HepG2 (cell line): Measurements from ENCODE around the gene GCSAM. TPM values are rescaled to one million over a fixed set of nuclear protein-coding genes. Genes with fewer than 3 reads are reported as not detected.

Experiments
- ARHGAP35 ChIP-seq: sonication (generic); formaldehyde crosslinking; IDR thresholded peaks from 2 replicates; pipeline ENCODE4 v1.9.0; 2022; ENCODE audit warnings: mild to moderate bottlenecking, inconsistent platforms, moderate library complexity, missing genetic modification reagents, borderline replicate concordance
- CEBPB ChIP-seq: IDR thresholded peaks from 2 replicates; pipeline ENCODE4 v1.6.1; 2011; ENCODE audit warnings: low read depth, low read length, improper control_type of control experiment, borderline replicate concordance
- CENPT ChIP-seq: sonication (generic); formaldehyde crosslinking; IDR thresholded peaks from 2 replicates; pipeline ENCODE4 v1.8.0; 2022; ENCODE audit warnings: low read depth, mild to moderate bottlenecking, moderate library complexity, missing genetic modification reagents
- EEA1 ChIP-seq: sonication (generic); formaldehyde crosslinking; IDR thresholded peaks from 2 replicates; pipeline ENCODE4 v1.5.1; 2020; ENCODE audit warnings: mild to moderate bottlenecking, missing genetic modification reagents, borderline replicate concordance
- ELF3 ChIP-seq: IDR thresholded peaks from 2 replicates; pipeline ENCODE4 v1.6.1; 2016; ENCODE audit warnings: missing genetic modification reagents, missing compliant biosample characterization
- KLF16 ChIP-seq, 2 experiments: sonication (generic) in 1 of 2; formaldehyde crosslinking in 1 of 2; IDR thresholded peaks; 2 replicates each; pipeline versions ENCODE4 v1.6.1 to v1.8.0; 2016 to 2023; ENCODE audit warnings: missing genetic modification reagents in 2 of 2, missing compliant biosample characterization in 1 of 2
- LCORL ChIP-seq, 2 experiments: fragments of 450-650 bp in 1 of 2; sonication (generic) in 1 of 2; formaldehyde crosslinking in 1 of 2; IDR thresholded peaks; 2 replicates each; pipeline versions ENCODE4 v1.5.0 to v1.6.1; 2017 to 2020; ENCODE audit warnings: antibody characterized with exemption in 1 of 2, missing genetic modification reagents in 1 of 2
- MBNL3 ChIP-seq: fragments of 250-450 bp; sonication (Bioruptor Pico); conservative IDR thresholded peaks from 2 replicates; pipeline ENCODE4 v1.8.0; 2022; ENCODE audit warnings: mild to moderate bottlenecking, inconsistent platforms
- PHF20 ChIP-seq: sonication (generic); formaldehyde crosslinking; IDR thresholded peaks from 2 replicates; pipeline ENCODE4 v1.5.0; 2020; ENCODE audit warnings: mild to moderate bottlenecking, missing genetic modification reagents
- PLSCR1 ChIP-seq: sonication (generic); formaldehyde crosslinking; IDR thresholded peaks from 2 replicates; pipeline ENCODE4 v1.5.0; 2020; ENCODE audit warnings: missing genetic modification reagents, mild to moderate bottlenecking, borderline replicate concordance
- SAFB2 ChIP-seq: sonication (generic); formaldehyde crosslinking; IDR thresholded peaks from 2 replicates; pipeline ENCODE4 v1.5.1; 2020; ENCODE audit warnings: missing genetic modification reagents, low read depth, mild to moderate bottlenecking, borderline replicate concordance
- SKIL ChIP-seq: sonication (generic); formaldehyde crosslinking; IDR thresholded peaks from 2 replicates; pipeline ENCODE4 v1.8.0; 2022; ENCODE audit warnings: missing genetic modification reagents, mild to moderate bottlenecking, moderate library complexity, borderline replicate concordance
- ZBTB26 ChIP-seq: IDR thresholded peaks from 2 replicates; pipeline ENCODE4 v1.6.1; 2016; ENCODE audit warnings: missing compliant biosample characterization, missing genetic modification reagents, borderline replicate concordance
- ZKSCAN8 ChIP-seq: IDR thresholded peaks from 2 replicates; pipeline ENCODE4 v1.6.1; 2016; ENCODE audit warnings: borderline replicate concordance, missing genetic modification reagents, missing compliant biosample characterization
- ZMYM4 ChIP-seq: sonication (generic); formaldehyde crosslinking; IDR thresholded peaks from 2 replicates; pipeline ENCODE4 v1.8.1; 2023; ENCODE audit warnings: mild to moderate bottlenecking, missing genetic modification reagents
- ZNF142 ChIP-seq: sonication (generic); formaldehyde crosslinking; IDR thresholded peaks from 2 replicates; pipeline ENCODE4 v1.4.0; 2020; ENCODE audit warnings: missing genetic modification reagents
- ZNF441 ChIP-seq: sonication (generic); formaldehyde crosslinking; IDR thresholded peaks from 2 replicates; pipeline ENCODE4 v1.7.0; 2021; ENCODE audit warnings: missing genetic modification reagents, borderline replicate concordance
- polyA plus RNA-seq, 8 experiments: library from polyadenylated mRNA; depleted of rRNA in 3 of 8; stranded (reverse) in 7 of 8; unstranded in 1 of 8; fragments of >200 nt; fragmentation: Illumina TruSeq in 4 of 8; extraction: Trizol in 4 of 8; gene quantifications; 2 replicates each; pipeline versions ENCODE4 v1.2.1 to v1.2.3, GENCODE V29; 2011 to 2016; ENCODE audit warnings: low read depth in 4 of 8, missing spikeins in 1 of 8, mixed read lengths in 1 of 8; ENCODE audit not compliant: insufficient read depth in 1 of 8
- total RNA-seq, 5 experiments: library from RNA; depleted of rRNA; stranded (reverse); fragments of >200 nt; fragmentation: Illumina TruSeq; extraction: Trizol; gene quantifications; 2 replicates each; pipeline ENCODE4 v1.2.3, GENCODE V29; 2016; ENCODE audit warnings: low read depth in 1 of 5

The GCSAM gene
- total and polyA plus RNA-seq, 2 of the 13 experiments (the other 11 are each of a cell fraction or from before 2014, with no cell fraction given) = not detected

- TF ChIP-seq PLSCR1 (no peak), SKIL (no peak; the same call in 1 of the 2 replicates), LCORL (IDR thresholded peaks at IDR 0.05) (no peak), LCORL (CRISPR knock-in tag; IDR thresholded peaks at IDR 0.05) (0 out of 2 replicates have a peak, but pooled peaks have one; percentile 29), CEBPB (no peak), ZMYM4 (CRISPR knock-in tag) (peak; percentile 85), ZKSCAN8 (CRISPR knock-in tag) (no peak), ARHGAP35 (CRISPR knock-in tag) (0 out of 2 replicates have a peak, but pooled peaks have one; percentile 31), SAFB2 (no peak), KLF16 (CRISPR knock-in tag; IDR thresholded peaks at IDR 0.05) (peak in 1 of 2 experiments; percentile 36; a peak in 1 of 4 replicates), PHF20 (CRISPR knock-in tag) (0 out of 2 replicates have a peak, but pooled peaks have one; percentile 33), ZNF441 (peak; percentile 63; the same call in 1 of the 2 replicates), MBNL3 (CRISPR knock-in tag) (no peak), ZBTB26 (CRISPR knock-in tag) (peak; percentile 48; the same call in 1 of the 2 replicates), ELF3 (CRISPR knock-in tag) (0 out of 2 replicates have a peak, but pooled peaks have one; percentile 16), ZNF142 (CRISPR knock-in tag) (0 out of 2 replicates have a peak, but pooled peaks have one; percentile 48), EEA1 (CRISPR knock-in tag) (no peak), CENPT (0 out of 2 replicates have a peak, but pooled peaks have one; percentile 49)
Observed at GRCh38 chr3:112086076-112086854, 46.8 kb downstream of the GCSAM start, which contains the start of gene C3orf52 (continued).
